ENCODE results near the gene ROS1.

GRCh38 chr6:117345292-117345610, 80.5 kb downstream of the ROS1 start:
- no peak for TF ChIP-seq CTCF (IDR thresholded peaks at IDR 0.05)
- no peak for TF ChIP-seq EZH2 (IDR thresholded peaks at IDR 0.05)

All from neural progenitor cell (in vitro differentiated cells).